ENCODE measurements around the gene PAX5.

GRCh38 chr9:36937951-36938350, 96.1 kb downstream of the PAX5 start:
- no peak for TF ChIP-seq CTCF (IDR thresholded peaks at IDR 0.05)
- TF ChIP-seq POLR2A (IDR thresholded peaks at IDR 0.05), result no peak
